ENCODE results near the gene CELSR2.

DNA sequence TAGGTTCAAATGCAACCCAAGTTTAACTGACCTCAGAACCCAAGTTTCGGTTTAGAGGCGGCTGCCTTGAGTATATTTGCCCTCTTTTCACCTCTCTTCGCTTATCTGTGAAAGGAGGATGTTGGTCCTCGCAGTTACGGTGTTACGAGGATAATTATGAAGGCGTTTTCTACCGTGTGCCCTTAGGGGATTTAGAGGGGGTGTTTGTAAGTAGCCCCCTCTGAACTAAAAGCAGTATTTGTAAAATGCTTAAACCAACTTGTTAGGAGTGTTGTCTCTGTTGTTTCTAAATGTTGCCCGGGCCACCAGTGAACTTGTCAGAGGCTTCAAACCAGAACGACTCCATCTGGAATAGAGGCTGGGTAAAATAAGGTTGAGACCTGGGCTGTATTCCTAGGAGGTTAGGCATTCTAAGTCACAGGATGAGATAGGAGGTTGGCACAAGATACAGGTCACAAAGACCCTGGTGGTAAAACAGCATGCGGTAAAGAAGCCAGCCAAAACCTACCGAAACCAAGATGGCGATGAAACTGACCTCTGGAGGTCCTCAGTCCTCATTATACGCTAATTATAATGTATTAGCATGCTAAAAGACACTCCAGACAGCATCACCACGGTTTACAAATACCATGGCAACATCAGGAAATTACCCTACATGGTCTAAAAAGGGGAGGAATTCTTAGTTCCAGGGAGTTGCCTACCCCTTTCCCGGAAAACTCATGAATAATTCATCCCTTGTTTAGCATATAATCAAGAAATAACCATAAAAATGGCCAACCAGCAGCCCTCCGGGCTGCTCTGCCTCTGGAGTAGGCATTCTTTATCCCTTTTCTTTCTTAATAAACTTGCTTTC is 34.6 kb downstream of the CELSR2 start:
- TF ChIP-seq, protein P1, sequence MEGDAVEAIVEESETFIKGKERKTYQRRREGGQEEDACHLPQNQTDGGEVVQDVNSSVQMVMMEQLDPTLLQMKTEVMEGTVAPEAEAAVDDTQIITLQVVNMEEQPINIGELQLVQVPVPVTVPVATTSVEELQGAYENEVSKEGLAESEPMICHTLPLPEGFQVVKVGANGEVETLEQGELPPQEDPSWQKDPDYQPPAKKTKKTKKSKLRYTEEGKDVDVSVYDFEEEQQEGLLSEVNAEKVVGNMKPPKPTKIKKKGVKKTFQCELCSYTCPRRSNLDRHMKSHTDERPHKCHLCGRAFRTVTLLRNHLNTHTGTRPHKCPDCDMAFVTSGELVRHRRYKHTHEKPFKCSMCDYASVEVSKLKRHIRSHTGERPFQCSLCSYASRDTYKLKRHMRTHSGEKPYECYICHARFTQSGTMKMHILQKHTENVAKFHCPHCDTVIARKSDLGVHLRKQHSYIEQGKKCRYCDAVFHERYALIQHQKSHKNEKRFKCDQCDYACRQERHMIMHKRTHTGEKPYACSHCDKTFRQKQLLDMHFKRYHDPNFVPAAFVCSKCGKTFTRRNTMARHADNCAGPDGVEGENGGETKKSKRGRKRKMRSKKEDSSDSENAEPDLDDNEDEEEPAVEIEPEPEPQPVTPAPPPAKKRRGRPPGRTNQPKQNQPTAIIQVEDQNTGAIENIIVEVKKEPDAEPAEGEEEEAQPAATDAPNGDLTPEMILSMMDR (IDR thresholded peaks at IDR 0.05) = no peak
- no peak for TF ChIP-seq POLR2AphosphoS5 (IDR thresholded peaks at IDR 0.05)

All from stomach (tissue), 4 donors.